Measurements from ENCODE around the gene SHISAL2A. TPM values are rescaled to one million over a fixed set of nuclear protein-coding genes. Genes with fewer than 3 reads are reported as not detected.

SHISAL2A gene
- total and polyA plus RNA-seq, 2 of the 8 experiments (the other 6 are each of a cell fraction or from before 2014, with no cell fraction given), result 0.74 to 2.1 TPM

- TF ChIP-seq CHD7 (IDR thresholded peaks at IDR 0.05; ENCODE audit: insufficient replicate concordance, low read length) (no peak), CTBP2 (IDR thresholded peaks at IDR 0.05; ENCODE audit: borderline replicate concordance, insufficient read depth, insufficient read length, low read length) (no peak), EGR1 (IDR thresholded peaks at IDR 0.05; ENCODE audit: borderline replicate concordance, low read depth, low read length) (no peak), HDAC2 (IDR thresholded peaks at IDR 0.05; ENCODE audit: borderline replicate concordance in 1 of 2, low read depth in 2 of 2, low read length in 2 of 2) (no peak), CHD2 (IDR thresholded peaks at IDR 0.05; ENCODE audit: low read length) (no peak), SP4 (IDR thresholded peaks at IDR 0.05; ENCODE audit: low read length) (no peak), RNF2 (IDR thresholded peaks at IDR 0.05; ENCODE audit: borderline replicate concordance, low read depth, low read length, missing control alignments, poor library complexity, severe bottlenecking) (no peak), PHF8 (conservative IDR thresholded peaks at IDR 0.05; ENCODE audit: low read depth, low read length) (no peak), EZH2 (IDR thresholded peaks at IDR 0.05; ENCODE audit: low read depth, low read length, severe bottlenecking) (no peak), SIRT6 (IDR thresholded peaks at IDR 0.05; ENCODE audit: low read length) (no peak)
Measured at GRCh38 chr1:52667290-52667689, 34.3 kb downstream of the SHISAL2A start (continued).

All from H1 (cell line).